C1 segment of cervical spinal cord (tissue), 14 donors: ENCODE results near the gene RASAL2.

Experiments used
- DNase-seq, 14 donors: peaks; one replicate each; lab custom pipeline; 2025; lab: John Stamatoyannopoulos, UW

Gene RASAL2

GRCh38 chr1:178509414-178510007, 415.6 kb downstream of the RASAL2 start:
- no peak for DNase-seq

- DNase-seq = no peak
Observed at GRCh38 chr1:178510155-178510554, 416.3 kb downstream of the RASAL2 start.

DNA sequence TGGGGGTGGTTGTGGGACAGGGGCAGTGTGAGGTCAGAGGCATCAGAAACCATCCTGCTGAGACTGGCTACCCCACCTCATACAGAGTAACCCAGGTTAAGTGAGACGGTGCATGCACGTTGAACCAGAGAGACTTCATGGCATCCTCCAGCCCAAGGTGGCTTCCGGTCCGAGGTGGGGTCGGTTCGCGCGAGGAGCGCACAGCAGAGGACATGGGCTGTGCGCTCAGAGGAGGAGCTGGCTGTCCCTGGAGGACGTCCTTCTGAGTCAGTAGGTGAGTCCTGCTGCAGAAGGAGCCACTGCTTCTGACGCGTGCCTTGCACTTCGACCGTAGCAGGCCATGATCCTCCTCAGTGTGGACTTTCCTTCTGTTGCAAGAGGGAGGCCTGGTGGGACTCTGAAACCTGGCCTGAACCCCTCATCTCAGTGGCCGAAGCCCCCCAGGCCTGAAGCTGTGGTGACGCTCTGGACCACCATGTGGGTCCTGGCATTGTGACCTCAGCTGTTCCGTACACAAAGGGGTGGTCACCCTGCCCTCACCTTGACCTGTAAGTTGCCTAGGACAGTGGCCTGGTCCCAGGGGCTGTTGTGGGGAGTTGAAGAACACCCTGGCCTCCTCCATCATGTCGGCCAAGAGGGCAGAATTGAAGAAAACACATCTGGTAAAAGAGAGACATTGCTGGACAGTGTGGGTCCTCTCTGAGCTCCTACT, 418.8 kb downstream of the RASAL2 start, which contains the start of gene TEX35:
Gene TEX35 (plus strand): TSS at position 544 of the 712 bp plus-strand sequence. CDS start 80 bp downstream, at position 624.
- DNase-seq = no peak

DNA sequence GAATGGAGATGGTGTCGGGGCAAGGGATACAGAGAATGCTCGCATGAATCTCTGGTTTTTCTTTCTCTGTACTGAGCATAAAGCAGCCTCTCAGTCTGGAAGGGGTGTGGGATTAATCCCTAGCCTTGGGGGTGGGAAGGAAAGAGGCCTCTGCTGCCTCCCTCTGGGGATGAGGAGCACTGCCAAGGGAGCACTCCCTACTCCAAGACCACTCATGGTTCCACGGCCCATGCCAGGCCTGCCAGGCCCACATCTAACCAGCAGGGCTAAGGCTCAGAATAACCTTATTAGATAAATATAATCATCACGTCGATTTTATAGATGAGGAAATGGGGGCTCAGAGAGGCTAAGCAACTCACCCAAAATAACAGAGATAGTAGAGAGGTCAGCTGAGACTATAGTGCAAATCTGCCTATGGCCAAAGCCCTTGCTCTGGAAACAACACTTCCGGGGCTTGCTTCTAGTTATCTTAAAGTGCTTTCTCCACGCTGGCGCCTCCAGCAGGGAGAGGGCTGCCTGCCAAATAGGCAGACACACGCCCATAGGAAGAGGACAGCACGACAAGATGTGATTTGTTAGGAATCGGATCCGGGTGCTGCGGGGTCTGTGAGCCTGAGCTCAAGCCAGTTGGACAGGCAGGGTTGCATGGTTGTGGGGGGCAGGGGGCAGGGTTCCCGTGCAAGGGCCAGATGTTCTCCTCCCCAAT, 419.5 kb downstream of the RASAL2 start:
- no peak for DNase-seq

- DNase-seq = no peak
Observed at GRCh38 chr1:178516110-178516509, 422.2 kb downstream of the RASAL2 start.

GRCh38 chr1:178518894-178519293, 425.0 kb downstream of the RASAL2 start:
- no peak for DNase-seq

DNA sequence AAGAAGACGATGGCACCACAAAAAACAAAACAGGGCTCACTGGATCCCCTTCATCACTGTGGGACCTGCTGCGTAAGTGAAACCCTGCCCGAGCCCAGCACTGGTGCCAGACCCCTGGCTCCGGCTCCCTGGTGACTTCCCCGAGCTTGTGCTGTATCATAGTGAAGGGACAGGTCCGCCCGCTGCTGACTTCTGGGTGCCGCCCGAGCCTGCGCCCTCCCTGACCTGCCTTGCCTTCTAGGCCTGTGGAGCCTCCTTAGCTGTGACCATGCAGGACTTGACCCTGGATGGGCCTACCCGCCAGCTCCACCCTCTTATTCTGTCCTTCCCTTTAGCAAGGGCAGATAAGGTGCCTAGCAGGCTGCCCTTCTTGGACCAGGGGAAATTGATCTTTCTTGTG, 426.9 kb downstream of the RASAL2 start:
- no peak for DNase-seq

GRCh38 chr1:178521241-178521640, 427.3 kb downstream of the RASAL2 start:
- DNase-seq = no peak

DNA sequence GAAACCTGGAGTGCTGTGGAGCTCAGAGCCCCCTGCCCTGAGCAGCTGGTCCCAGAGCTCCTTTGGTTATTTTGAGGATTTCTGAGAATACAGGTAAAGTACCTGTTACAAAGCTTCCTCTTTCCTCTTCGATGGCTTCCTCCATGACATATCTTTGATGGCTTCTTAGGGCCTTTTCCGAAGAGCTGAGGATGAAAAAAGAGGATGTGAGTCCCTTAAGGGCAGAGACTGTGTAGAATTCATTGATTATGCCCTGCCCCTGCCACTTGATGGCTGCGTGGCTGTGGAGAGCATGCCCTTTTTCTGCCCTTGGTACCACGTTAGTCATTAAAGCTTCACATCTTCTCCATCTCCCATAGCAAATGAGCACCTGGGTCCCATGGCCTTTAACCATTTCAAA, 433.2 kb downstream of the RASAL2 start:
- no peak for DNase-seq

DNA sequence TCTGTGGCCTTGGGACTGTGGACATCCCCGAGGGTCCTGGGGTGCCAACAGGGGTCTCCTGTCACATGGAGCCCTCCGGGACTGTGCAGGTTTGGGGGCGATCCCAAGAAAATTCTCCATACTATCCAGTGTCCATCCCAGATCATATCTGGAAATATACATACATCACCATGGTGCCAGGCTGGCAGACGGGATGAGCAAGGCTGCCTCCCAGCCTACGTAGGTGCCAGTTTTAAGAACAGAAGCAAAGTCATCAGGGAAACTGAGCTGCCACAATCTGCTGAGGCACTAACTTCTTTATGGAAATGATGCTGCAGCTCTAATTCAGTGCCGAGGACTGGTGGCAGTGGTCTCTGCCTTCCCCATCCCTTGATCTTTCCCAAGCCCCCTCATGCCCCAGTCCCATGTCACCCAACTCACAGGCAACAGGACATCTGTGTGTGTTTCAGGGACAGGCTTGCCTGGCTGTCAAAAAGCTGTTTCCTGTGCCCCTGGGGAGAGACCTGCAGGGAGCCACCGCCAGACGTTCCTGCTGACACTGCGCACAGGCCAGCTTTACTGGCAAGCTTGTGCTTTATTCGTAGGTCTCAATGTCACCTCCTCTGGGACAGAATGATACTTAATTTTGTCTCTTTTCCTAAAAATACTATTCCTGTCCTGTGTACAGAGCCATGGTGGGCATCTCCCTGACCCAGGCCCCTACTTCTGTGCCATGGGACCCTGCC, 434.5 kb downstream of the RASAL2 start:
- peak in 1 of 14 donors; percentile 42 for DNase-seq

DNA sequence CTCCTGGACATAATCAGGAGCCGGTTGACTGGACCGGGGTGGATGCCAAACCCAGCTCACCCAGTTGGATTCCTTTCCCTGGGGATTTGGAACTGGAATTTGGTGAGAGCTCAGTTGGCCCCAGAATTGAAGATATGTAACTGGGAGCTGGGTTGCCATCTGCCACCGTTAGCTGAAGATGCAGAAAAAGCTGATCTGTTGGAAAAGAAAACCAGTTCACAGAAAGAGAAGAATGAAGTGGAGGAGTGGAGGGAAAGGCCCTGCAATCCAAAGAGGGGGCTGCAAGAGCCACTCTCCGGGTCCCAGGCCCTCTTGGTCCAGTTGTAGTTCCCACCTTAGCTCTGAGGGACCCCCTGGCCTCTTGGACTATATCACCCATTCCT, 435.0 kb downstream of the RASAL2 start:
- peak in 1 of 14 donors; percentile 42 for DNase-seq

DNA sequence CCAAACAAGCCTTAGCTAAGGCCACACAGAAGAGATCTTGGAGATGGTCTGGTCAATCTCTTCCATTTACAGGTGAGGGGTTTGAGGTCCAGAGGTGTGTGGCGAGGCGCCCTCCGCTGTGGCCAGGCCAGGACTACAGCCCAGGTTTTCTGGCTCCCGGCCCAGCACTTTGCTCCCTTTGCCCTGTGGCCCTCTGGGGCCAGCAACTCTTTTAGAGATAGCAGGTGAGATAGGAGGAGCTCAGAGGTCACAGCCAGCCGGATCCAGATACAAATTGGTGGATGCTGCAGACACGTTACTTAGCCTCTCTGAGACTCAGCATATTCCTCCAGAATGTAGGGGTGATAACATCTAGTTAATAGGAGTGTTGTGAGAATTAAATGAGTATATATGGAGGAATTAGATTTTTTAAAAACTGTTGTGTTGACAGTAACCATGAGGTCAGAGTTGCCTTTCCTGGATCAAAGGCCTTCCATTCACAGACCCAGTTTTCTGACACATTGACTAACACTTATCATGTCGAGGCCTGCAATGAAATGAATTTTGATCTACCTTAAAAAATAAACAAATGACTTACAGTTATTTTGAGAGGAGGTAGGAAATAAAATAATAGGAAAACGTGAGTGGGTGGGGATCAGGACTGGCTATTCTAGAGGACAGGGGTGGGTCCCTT, 435.6 kb downstream of the RASAL2 start:
- no peak for DNase-seq

- no peak for DNase-seq
Observed at GRCh38 chr1:178530037-178530402, 436.1 kb downstream of the RASAL2 start.

GRCh38 chr1:178530502-178530901, 436.6 kb downstream of the RASAL2 start:
- no peak for DNase-seq

- DNase-seq = peak in 1 of 14 donors; percentile 51
Observed at GRCh38 chr1:178531887-178532286, 438.0 kb downstream of the RASAL2 start.

DNA sequence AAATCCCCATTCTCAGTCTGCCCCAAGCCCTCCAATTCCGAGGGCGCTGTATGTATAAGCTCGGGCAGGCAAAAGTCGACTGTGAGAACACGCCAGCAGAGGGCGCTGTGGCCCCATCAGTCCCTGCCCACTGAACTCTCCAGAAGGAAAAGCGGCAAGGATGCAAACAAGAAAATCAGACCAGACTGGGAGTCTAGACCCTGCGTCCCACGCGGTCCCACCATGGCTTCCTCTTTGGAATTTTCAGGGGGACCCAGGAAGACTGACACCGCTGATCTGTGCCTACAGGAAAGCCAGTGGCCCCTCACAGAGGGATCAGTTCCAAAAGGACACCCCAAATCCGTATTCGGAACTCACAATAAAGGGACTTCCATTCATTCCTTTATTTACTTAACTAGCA, 438.5 kb downstream of the RASAL2 start:
- peak in 13 of 14 donors; percentile 3 to 81 (median 64) for DNase-seq

GRCh38 chr1:178533121-178533946, 439.4 kb downstream of the RASAL2 start:
- no peak for DNase-seq
